ENCODE measurements around the gene SLC43A3.

Gene SLC43A3

DNA sequence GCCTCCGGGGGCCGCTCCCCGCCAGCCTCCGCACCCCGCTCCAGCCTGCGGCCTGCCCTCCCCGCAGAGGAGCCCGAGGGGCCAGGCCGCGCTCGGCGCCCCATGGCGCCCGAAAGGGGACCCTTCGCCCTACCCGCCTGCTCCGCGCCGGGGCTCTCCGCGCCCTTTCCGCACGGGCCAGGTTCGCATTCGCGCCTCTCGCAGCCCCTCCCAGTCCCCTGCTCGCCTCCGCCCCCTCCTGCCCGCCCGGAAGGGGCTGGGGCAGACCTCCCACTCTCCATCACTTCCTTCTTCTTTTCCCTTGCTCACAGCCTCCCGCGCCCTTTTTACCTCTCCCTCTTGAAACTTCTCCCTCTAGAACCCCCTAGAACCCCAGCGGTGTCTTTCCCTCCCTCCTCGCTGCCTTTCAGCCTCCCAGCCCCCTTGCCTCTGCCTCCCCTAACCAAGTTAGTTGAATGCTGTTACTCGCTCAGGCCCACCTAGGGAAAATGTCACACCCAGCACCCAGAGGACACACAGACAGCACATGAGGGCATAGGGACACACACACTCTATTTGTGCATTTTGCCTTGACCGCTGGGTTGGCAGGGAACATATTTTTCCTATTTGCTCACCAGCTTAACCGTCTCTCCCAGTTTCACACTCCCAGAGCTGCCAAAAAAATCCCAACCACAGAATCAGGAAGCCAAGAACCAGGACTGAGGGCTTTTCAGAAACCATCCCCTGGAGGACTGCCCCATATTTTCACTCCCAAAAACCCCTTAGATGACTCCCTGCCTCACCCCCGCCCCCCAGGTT is at the start of gene SLC43A3:
SLC43A3 (minus strand) TSS at position 193 of the 798 bp plus-strand sequence. CDS start 949 bp downstream, outside the sequence.
- H3K4me1 Mint-ChIP-seq = peaks cover 57% of the 10 kb centered on the region
- ATAC-seq = peak; percentile 82

DNA sequence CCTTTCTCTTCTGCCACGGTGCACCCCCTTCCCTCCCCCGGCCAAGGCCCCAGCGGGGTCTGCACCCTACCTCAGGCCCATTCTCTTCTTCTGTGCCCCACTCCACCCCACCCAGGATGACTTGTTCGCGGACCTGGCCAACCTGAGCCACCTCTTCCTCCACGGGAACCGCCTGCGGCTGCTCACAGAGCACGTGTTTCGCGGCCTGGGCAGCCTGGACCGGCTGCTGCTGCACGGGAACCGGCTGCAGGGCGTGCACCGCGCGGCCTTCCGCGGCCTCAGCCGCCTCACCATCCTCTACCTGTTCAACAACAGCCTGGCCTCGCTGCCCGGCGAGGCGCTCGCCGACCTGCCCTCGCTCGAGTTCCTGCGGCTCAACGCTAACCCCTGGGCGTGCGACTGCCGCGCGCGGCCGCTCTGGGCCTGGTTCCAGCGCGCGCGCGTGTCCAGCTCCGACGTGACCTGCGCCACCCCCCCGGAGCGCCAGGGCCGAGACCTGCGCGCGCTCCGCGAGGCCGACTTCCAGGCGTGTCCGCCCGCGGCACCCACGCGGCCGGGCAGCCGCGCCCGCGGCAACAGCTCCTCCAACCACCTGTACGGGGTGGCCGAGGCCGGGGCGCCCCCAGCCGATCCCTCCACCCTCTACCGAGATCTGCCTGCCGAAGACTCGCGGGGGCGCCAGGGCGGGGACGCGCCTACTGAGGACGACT is 49.3 kb upstream of the SLC43A3 start:
- ATAC-seq = peak; percentile 66
- no peaks in the 10 kb centered on the region for H3K9me3 Mint-ChIP-seq
- H3K4me1 Mint-ChIP-seq = peaks cover 40% of the 10 kb centered on the region
- H3K27me3 Mint-ChIP-seq = peaks cover 41% of the 10 kb centered on the region
- H3K36me3 Mint-ChIP-seq = no peaks in the 10 kb centered on the region
- H3K27ac Mint-ChIP-seq = peak overlapping the region; percentile 64
- H3K4me3 Mint-ChIP-seq = peak overlapping the region; percentile 75

More for the DNA sequence above, at the start of gene SLC43A3:
- Mint-ChIP-seq H3K4me3 (peak within 1 kb of the TSS; percentile 93), H3K27me3 (no peaks in the 10 kb centered on the region), H3K9me3 (no peaks in the 10 kb centered on the region), H3K27ac (peak within 1 kb of the TSS; percentile 91), H3K36me3 (peaks cover 28% of the 10 kb centered on the region)

DNA sequence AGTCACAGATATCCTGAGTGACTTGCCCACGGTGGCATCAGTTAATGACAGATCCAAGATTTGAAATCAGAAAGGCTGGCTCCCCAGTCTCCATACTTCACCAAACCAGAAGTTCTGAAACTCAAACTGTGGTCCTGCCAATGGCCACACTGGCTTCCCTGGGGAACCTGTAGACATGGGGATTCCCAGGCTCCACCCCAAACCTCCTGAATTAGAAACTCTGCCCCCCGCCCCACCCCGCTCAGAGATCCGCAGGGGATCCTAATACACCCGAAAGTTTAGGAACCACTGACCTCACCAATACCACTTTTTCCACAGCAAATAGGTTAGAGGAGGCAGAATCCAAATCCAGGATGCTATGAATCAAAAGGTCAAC is 48.7 kb upstream of the SLC43A3 start:
- peak; percentile 54 for ATAC-seq
- peaks cover 38% of the 10 kb centered on the region for H3K4me1 Mint-ChIP-seq
- no peaks in the 10 kb centered on the region for H3K36me3 Mint-ChIP-seq
- H3K27ac Mint-ChIP-seq = peak overlapping the region; percentile 64
- peak overlapping the region; percentile 75 for H3K4me3 Mint-ChIP-seq
- H3K27me3 Mint-ChIP-seq = peaks cover 39% of the 10 kb centered on the region
- no peaks in the 10 kb centered on the region for H3K9me3 Mint-ChIP-seq

DNA sequence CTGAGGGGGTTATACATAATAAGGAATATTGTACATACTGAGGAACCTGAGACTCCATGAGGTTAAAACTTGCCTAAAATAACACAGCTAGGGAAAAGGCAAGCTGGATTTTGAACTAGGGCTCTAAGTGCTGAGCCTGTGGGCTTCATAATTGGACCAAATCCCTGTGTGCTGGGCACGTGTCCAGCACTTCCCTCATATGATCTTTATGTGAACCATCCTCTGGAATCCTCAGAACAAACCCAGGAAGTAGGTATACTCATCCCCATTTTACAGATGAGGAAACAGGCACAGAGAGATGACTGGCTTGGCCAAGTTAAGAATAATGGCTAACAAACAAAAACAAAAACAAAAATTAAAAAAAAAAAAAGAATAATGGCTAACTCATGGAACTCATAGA is 48.3 kb upstream of the SLC43A3 start:
- no peak overlapping the region for H3K4me3 Mint-ChIP-seq
- peaks cover 36% of the 10 kb centered on the region for H3K27me3 Mint-ChIP-seq
- H3K36me3 Mint-ChIP-seq = no peaks in the 10 kb centered on the region
- H3K4me1 Mint-ChIP-seq = peaks cover 34% of the 10 kb centered on the region
- H3K27ac Mint-ChIP-seq = no peak overlapping the region
- H3K9me3 Mint-ChIP-seq = no peaks in the 10 kb centered on the region
- no peak for ATAC-seq

DNA sequence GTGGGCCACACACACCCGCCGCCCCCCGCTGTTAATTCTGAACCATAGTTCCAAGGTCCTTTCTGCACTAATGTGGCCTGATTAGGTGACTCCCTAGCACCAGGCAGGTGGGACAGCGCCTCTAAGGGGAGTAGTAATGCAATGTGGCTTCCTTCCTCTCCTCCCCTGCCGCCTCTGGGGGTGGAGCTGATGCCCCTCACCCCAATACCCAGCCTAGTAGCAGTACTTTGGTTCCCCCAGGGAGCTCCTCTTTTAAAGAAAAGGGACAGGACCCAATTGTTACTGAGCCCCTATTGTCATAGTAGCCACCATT is 47.8 kb upstream of the SLC43A3 start:
- Mint-ChIP-seq H3K4me1 (peaks cover 31% of the 10 kb centered on the region), H3K36me3 (no peaks in the 10 kb centered on the region), H3K27ac (no peak overlapping the region), H3K9me3 (no peaks in the 10 kb centered on the region), H3K27me3 (peaks cover 32% of the 10 kb centered on the region), H3K4me3 (no peak overlapping the region)
- no peak for ATAC-seq

DNA sequence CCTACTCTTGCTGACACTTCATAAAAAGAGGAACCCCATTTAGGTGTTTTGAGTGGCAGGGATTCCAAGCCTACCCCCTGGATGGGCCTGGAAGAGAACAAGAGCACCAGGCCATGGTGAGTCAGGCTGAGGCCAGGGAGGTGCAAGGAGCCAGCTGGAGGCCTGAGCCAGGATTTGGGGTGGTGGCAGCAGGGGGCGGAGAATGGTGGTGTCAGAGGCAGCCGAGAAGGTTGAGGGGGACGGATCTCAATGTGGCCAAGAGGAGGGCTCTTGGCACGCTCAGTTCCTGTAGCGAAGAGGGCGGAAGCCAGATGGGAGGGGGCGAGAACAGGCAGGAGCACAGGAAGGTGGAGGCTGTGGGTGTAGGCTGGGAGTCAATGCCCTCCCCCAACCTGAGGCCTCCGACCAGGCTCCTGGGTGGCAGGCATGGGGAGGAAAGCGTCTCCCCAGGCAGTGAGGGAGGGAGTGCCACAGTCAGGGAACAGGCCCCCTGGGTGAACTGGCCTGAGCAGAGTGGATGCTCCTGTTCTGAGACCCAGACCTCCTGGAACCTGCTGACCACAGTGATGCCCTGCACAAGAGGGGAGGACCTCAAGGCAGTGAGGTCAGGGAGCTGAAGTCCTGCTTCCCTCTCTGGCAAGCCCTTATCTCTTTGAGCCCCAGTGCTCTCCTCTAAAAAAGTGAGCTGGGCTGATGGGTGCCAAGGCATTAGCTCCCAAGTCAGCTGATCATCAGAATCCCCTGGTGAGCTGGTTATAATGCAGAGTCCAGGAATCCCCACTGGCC is 47.3 kb upstream of the SLC43A3 start:
- Mint-ChIP-seq H3K27ac (no peak overlapping the region), H3K36me3 (no peaks in the 10 kb centered on the region), H3K4me1 (peaks cover 25% of the 10 kb centered on the region), H3K4me3 (no peak overlapping the region), H3K27me3 (peaks cover 30% of the 10 kb centered on the region), H3K9me3 (no peaks in the 10 kb centered on the region)
- no peak for ATAC-seq

DNA sequence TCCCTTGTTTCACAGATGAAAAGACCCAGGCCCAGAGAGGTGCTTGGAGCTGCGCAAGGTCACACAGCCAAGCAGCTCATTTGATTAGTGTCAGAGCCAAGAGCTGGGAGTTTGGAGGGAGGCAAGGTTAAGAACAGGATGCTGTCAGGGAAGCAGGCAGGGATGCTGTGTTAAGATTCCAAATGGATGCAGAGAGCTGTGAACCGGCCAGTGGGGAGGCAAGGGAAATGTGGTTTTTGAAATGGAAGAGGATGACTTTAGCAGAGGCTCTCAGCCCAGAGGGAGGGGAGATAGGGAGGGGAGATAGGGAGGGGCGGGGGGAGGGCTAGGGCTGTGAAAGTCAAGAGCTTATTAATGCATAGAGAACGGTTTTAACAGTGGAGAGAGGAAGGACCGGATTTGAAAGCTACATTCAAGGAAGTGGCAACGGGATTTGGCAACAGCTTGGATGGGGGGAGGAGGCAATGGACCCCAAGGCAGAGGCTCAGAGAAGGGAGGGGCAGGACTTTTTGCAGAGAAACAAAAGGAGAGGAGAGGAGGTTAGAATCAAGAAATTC is 46.4 kb upstream of the SLC43A3 start:
- Mint-ChIP-seq H3K36me3 (no peaks in the 10 kb centered on the region), H3K9me3 (no peaks in the 10 kb centered on the region), H3K27ac (no peak overlapping the region), H3K4me1 (peaks cover 21% of the 10 kb centered on the region), H3K27me3 (peaks cover 27% of the 10 kb centered on the region), H3K4me3 (no peak overlapping the region)
- ATAC-seq = no peak

DNA sequence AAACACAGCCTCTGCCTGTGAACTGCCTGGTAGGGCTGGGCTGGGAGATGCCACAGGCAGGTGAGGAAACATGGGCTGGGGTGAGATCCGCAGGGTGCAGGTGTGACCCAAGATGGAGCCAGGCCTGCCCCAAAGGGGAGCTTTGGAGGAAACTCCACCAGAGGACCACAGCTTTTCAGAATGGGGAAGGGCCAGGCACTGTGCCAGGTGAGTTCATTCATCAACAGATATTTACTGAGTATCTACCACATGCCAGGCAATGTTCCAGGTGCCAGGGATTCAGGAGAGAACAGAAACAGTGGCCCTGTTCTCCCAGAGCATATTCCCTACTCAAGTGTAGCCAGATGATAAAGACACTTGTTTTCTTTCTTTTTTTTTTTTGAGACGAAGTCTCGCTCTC is 44.6 kb upstream of the SLC43A3 start:
- no peaks in the 10 kb centered on the region for H3K9me3 Mint-ChIP-seq
- H3K27me3 Mint-ChIP-seq = peaks cover 20% of the 10 kb centered on the region
- no peaks in the 10 kb centered on the region for H3K36me3 Mint-ChIP-seq
- H3K4me1 Mint-ChIP-seq = peaks cover 10% of the 10 kb centered on the region
- no peak overlapping the region for H3K4me3 Mint-ChIP-seq
- no peak overlapping the region for H3K27ac Mint-ChIP-seq
- no peak for ATAC-seq

DNA sequence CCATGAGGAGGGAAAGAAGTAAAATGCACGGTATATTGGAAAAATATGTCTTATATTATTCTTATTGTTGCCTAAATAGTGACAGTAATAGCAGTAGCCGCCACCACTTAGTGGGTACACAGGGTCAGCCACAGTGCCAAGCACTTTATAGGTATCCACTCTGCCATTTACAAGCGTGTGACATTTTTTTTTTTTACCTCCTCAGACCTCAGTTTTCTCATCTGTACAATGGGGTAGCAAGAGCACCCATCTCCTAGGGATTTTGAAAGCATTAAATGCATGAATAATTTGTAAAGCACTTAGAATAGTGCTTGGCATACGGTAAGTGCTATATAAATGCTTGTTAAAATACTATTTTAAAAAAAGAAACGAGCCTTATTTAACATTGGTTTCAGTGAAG is 42.3 kb upstream of the SLC43A3 start:
- no peaks in the 10 kb centered on the region for H3K4me1 Mint-ChIP-seq
- no peak for ATAC-seq
- no peaks in the 10 kb centered on the region for H3K9me3 Mint-ChIP-seq
- no peaks in the 10 kb centered on the region for H3K36me3 Mint-ChIP-seq
- peaks cover 20% of the 10 kb centered on the region for H3K27me3 Mint-ChIP-seq
- H3K4me3 Mint-ChIP-seq = no peak overlapping the region
- no peak overlapping the region for H3K27ac Mint-ChIP-seq

DNA sequence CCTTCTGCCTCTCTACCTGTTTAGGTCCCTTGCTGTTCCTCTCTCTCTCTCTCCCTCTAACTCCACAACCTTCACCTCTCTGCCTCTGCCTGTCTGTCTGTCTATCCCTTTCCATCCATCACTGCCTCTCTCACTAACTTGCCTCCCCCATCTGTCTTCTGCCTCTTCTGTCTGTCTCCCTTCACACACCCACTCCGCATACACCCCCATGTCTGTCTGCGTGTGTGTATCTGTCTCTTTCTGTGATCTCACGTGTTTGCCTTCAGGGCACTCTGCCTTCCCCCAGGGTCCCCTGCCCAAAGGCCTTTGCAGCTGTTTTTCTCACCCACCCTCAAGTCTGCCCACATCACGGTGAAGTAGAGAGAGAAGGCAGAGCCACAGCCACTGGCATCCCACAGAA is 41.4 kb upstream of the SLC43A3 start:
- Mint-ChIP-seq H3K4me3 (no peak overlapping the region), H3K9me3 (no peaks in the 10 kb centered on the region), H3K27me3 (peaks cover 13% of the 10 kb centered on the region), H3K27ac (no peak overlapping the region), H3K4me1 (no peaks in the 10 kb centered on the region), H3K36me3 (no peaks in the 10 kb centered on the region)
- ATAC-seq = no peak

DNA sequence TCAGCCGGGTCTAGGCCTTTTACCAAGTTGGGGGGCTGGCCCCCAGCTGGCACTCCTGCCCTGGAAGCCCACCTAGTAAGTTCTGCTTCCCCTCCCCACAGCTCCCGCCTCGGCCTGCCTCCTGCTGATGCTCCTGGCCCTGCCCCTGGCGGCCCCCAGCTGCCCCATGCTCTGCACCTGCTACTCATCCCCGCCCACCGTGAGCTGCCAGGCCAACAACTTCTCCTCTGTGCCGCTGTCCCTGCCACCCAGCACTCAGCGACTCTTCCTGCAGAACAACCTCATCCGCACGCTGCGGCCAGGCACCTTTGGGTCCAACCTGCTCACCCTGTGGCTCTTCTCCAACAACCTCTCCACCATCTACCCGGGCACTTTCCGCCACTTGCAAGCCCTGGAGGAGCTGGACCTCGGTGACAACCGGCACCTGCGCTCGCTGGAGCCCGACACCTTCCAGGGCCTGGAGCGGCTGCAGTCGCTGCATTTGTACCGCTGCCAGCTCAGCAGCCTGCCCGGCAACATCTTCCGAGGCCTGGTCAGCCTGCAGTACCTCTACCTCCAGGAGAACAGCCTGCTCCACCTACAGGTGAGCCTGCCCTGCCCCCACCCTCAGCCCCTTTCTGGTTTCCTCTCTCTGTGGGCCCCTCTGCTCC is 40.7 kb upstream of the SLC43A3 start:
- no peaks in the 10 kb centered on the region for H3K4me1 Mint-ChIP-seq
- no peak overlapping the region for H3K4me3 Mint-ChIP-seq
- no peak for ATAC-seq
- H3K36me3 Mint-ChIP-seq = no peaks in the 10 kb centered on the region
- no peaks in the 10 kb centered on the region for H3K9me3 Mint-ChIP-seq
- H3K27ac Mint-ChIP-seq = no peak overlapping the region
- H3K27me3 Mint-ChIP-seq = peaks cover 8% of the 10 kb centered on the region

DNA sequence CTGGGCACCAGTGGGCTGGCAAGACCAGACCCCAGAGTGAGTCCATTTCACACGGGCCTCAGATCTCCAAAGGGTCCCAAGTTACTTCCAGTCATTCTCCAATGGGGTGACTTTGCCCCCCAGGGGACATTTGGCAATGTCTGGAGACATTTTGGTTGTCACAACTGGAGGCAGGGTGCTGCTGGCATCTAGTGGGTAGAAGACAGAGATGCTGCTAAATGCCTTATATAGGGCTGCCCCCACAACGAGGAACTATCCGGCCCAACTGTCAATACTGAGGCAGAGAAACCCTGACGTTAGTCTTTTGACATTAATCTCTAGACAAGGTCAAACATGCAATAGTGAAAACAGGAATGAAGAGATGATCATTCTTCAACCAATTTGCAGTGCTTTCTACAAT is 39.8 kb upstream of the SLC43A3 start:
- no peaks in the 10 kb centered on the region for H3K36me3 Mint-ChIP-seq
- H3K4me1 Mint-ChIP-seq = no peaks in the 10 kb centered on the region
- no peak overlapping the region for H3K27ac Mint-ChIP-seq
- no peaks in the 10 kb centered on the region for H3K9me3 Mint-ChIP-seq
- H3K4me3 Mint-ChIP-seq = no peak overlapping the region
- H3K27me3 Mint-ChIP-seq = peaks cover 14% of the 10 kb centered on the region
- no peak for ATAC-seq

DNA sequence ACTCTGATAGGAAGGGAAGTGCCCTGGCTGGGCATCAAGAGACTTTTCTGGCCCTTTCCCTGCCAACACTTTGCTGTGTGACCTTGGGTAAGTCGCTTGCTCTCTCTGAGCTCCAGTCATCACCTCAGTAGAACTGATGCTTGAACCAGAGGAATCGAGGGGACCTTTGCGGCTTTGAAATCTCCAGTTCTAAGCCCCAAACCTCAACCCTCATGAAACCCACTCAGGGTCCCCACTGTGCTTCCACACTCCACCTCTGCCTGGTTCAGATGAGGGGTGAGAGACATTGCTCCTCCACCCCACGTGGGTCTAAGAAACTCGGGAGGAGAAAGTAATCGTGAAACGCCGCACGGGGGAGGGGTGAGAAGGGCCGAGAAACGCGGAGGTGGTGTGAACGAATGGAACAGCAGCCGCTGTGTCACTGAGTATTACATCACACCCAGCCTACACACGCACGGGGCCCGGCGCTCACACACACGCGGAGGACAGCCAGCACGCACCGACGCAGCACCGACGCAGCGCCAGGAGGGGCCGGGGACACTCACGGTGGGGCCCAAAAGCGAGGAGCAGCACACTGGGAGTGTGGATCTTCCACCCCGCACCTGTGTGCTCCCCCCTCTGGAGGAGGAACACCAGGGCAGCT is 37.7 kb upstream of the SLC43A3 start:
- no peaks in the 10 kb centered on the region for H3K9me3 Mint-ChIP-seq
- no peaks in the 10 kb centered on the region for H3K36me3 Mint-ChIP-seq
- H3K4me3 Mint-ChIP-seq = no peak overlapping the region

DNA sequence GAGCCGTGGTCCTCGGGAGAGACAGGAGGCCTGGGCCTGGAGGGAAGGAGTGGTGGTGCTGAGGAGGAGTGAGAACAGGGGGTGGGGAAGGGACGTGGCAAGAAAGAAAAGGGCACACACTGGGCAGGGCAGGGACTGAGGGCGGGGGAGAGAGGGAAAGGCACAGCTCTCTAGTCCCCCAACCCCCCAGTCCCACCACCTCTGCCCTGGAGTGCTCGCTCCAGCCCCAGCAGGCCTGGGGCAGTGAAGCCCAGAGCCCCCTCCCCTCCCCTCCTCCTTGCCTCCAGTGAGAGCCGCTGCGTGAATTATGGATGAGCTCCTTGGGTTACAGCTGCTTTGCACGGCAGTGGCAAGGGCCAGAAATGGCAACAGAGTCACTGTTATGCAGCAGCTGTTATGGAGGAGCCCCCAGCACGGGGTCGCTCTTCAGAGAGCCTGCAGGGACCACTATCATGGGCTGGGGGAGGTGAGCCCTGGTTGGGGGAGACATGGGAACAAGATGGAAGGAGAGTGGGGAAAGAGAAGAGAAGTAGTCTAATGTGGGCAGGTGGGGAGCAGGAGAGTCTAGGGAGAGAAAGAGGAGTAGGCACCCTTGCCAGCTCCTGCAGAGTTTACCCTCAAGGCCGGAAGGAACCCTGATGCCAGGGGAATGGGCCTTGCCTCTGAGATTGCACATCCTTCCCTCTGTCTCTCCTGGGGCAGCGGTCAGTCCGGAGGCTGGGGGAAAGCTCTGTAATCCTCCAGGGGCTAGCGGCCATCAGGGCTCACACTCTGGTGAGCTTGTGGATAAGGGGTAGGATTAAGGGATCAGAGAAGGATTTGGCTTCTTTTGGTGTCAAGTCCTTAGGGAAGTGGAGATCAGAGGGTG is 37.0 kb upstream of the SLC43A3 start:
- no peaks in the 10 kb centered on the region for H3K36me3 Mint-ChIP-seq
- H3K4me1 Mint-ChIP-seq = peaks cover 12% of the 10 kb centered on the region
- no peaks in the 10 kb centered on the region for H3K9me3 Mint-ChIP-seq
- peaks cover 36% of the 10 kb centered on the region for H3K27me3 Mint-ChIP-seq
- peak; percentile 40 for ATAC-seq
- no peak overlapping the region for H3K4me3 Mint-ChIP-seq
- H3K27ac Mint-ChIP-seq = no peak overlapping the region

More for the DNA sequence above, 37.7 kb upstream of the SLC43A3 start:
- Mint-ChIP-seq H3K27me3 (peaks cover 29% of the 10 kb centered on the region), H3K4me1 (peaks cover 5% of the 10 kb centered on the region), H3K27ac (no peak overlapping the region)
- no peak for ATAC-seq

Data from stimulated activated memory B cell treated with anti-CD40 and anti-IgM and Interleukin-4, amounts not matched to agents 10 μg/mL and 1 μg/mL and 100 μg/mL, for 72 hours (primary cell).